PC-3 (cell line): ENCODE results near the gene KNDC1. TPM values are rescaled to one million over a fixed set of nuclear protein-coding genes. Genes with fewer than 3 reads are reported as not detected.

ENCODE experiments used
- ATAC-seq: fragments of 200-7000 bp; cut with Tn5 transposase; 2 replicates; pipeline ENCODE4 v1.9.1; 2020; ENCODE audit warnings: mild to moderate bottlenecking, moderate library complexity
- BruUV-seq: library from RNA; stranded (reverse); fragments of 400-500 nt; replicated peaks from 2 replicates; lab custom pipeline; 2021; lab: Mats Ljungman, UMichigan
- CTCF ChIA-PET: fragments of 300-600 bp; sonication (Branson Sonifier 250); formaldehyde crosslinking; loops from one replicate; lab custom pipeline; 2022; ENCODE audit warnings: antibody characterized with exemption; lab: Charles Lee
- POLR2A ChIA-PET: fragments of 300-600 bp; sonication (Branson Sonifier 250); formaldehyde crosslinking; loops from one replicate; lab custom pipeline; 2022; ENCODE audit warnings: antibody characterized with exemption; ENCODE audit not compliant: unreplicated experiment; lab: Charles Lee
- DNase-seq: peaks from one replicate; pipeline ENCODE4 v3.0.0-alpha.2; 2015
- H2AFZ ChIP-seq: fragments of 300-600 bp; sonication (generic); 2 replicates; pipeline ENCODE4 v1.6.0; 2016; ENCODE audit warnings: antibody characterized with exemption, low read length
- H3F3A ChIP-seq: fragments of 300-600 bp; sonication (generic); one replicate; pipeline ENCODE4 v1.6.0; 2017; ENCODE audit warnings: antibody characterized with exemption, low read length, control low read depth, mild to moderate bottlenecking; ENCODE audit not compliant: unreplicated experiment
- H3K27ac ChIP-seq: fragments of 300-600 bp; sonication (generic); 2 replicates; pipeline ENCODE4 v1.5.1; 2016; ENCODE audit warnings: mild to moderate bottlenecking, low read length
- H3K27me3 ChIP-seq: fragments of 300-600 bp; sonication (generic); 2 replicates; pipeline ENCODE4 v1.6.1; 2016; ENCODE audit warnings: low read length, mixed read lengths
- H3K36me3 ChIP-seq: fragments of 300-600 bp; sonication (generic); 2 replicates; pipeline ENCODE4 v1.6.1; 2016; ENCODE audit warnings: low read depth, mixed run types, low read length, mixed read lengths
- H3K4me1 ChIP-seq: fragments of 300-600 bp; sonication (generic); 2 replicates; pipeline ENCODE4 v1.5.1; 2016; ENCODE audit warnings: low read length; ENCODE audit not compliant: insufficient read depth
- H3K4me2 ChIP-seq: fragments of 300-600 bp; sonication (generic); 2 replicates; pipeline ENCODE4 v1.6.0; 2016; ENCODE audit warnings: low read length
- H3K4me3 ChIP-seq: fragments of 300-600 bp; sonication (generic); 2 replicates; pipeline ENCODE4 v1.5.1; 2016; ENCODE audit warnings: mild to moderate bottlenecking, low read length, mixed read lengths
- H3K79me2 ChIP-seq: fragments of 300-600 bp; sonication (generic); 2 replicates; pipeline ENCODE4 v1.6.1; 2017; ENCODE audit warnings: low read length, mixed read lengths
- H3K9ac ChIP-seq: fragments of 300-600 bp; sonication (generic); 2 replicates; pipeline ENCODE4 v1.6.0; 2016; ENCODE audit warnings: mild to moderate bottlenecking, low read length
- H3K9me2 ChIP-seq: fragments of 300-600 bp; sonication (generic); replicated peaks from 2 replicates; pipeline ENCODE4 v1.6.1; 2016; ENCODE audit warnings: mixed run types, low read length, mixed read lengths
- H3K9me3 ChIP-seq: fragments of 300-600 bp; sonication (generic); 2 replicates; pipeline ENCODE4 v1.6.1; 2016; ENCODE audit warnings: low read length, mixed read lengths
- H4K20me1 ChIP-seq: fragments of 300-600 bp; sonication (generic); 2 replicates; pipeline ENCODE4 v1.6.1; 2016; ENCODE audit warnings: low read length, mixed read lengths
- CTCF ChIP-seq: fragments of 300-600 bp; sonication (generic); conservative IDR thresholded peaks from 2 replicates; pipeline ENCODE4 v1.5.1; 2017; ENCODE audit warnings: antibody characterized with exemption, low read depth, mild to moderate bottlenecking, low read length
- EZH2 ChIP-seq: fragments of 300-600 bp; sonication (generic); IDR thresholded peaks from one replicate; pipeline ENCODE4 v1.6.1; 2017; ENCODE audit warnings: antibody characterized with exemption, mild to moderate bottlenecking, low read length; ENCODE audit not compliant: unreplicated experiment
- EZH2phosphoT487 ChIP-seq: fragments of 300-600 bp; sonication (generic); IDR thresholded peaks from 2 replicates; pipeline ENCODE4 v1.6.1; 2018; ENCODE audit warnings: mild to moderate bottlenecking, antibody characterized with exemption, low read length, borderline replicate concordance
- intact Hi-C: fragments of 100-400 bp; cut with micrococcal nuclease; formaldehyde crosslinking; loops from 2 replicates; pipeline ENCODE4 v1.9.0; 2023
- total RNA-seq: library from RNA; depleted of rRNA; stranded (reverse); fragments of >200 nt; gene quantifications from 2 replicates; pipeline ENCODE4 v1.2.3, GENCODE V29; 2014

The KNDC1 gene
- total RNA-seq, 1 experiment from 2014 or later, result not detected

GRCh38 chr10:133224076-133224475 lies 64.1 kb downstream of the KNDC1 start:
- no peak overlapping the region for H3K4me3 ChIP-seq
- no peaks in the 10 kb centered on the region for H3K9me3 ChIP-seq
- H3K9me2 ChIP-seq, result no peaks in the 10 kb centered on the region
- CTCF ChIA-PET, result no interaction called here
- DNase-seq, result no peak
- intact Hi-C loops, result no loop called here
- H4K20me1 ChIP-seq, result no peaks in the 10 kb centered on the region
- H3K9ac ChIP-seq, result no peak overlapping the region
- no peaks in the 10 kb centered on the region for H3F3A ChIP-seq
- peaks cover 14% of the 10 kb centered on the region; the same call in 1 of the 2 replicates for H3K27me3 ChIP-seq
- H3K4me1 ChIP-seq, result no peaks in the 10 kb centered on the region
- H3K4me2 ChIP-seq, result no peak overlapping the region
- no peak overlapping the region for H2AFZ ChIP-seq
- no peak overlapping the region for H3K27ac ChIP-seq
- no TSS peak for BruUV-seq
- no peak for ATAC-seq
- no peaks in the 10 kb centered on the region for H3K36me3 ChIP-seq
- no peak for TF ChIP-seq EZH2phosphoT487
- TF ChIP-seq CTCF, result no peak
- TF ChIP-seq EZH2, result no peak
- no peaks in the 10 kb centered on the region for H3K79me2 ChIP-seq
- POLR2A ChIA-PET, result no interaction called here

GRCh38 chr10:133224756-133225372 lies 64.8 kb downstream of the KNDC1 start:
- Histone ChIP-seq H3K4me1 (no peaks in the 10 kb centered on the region), H3K36me3 (no peaks in the 10 kb centered on the region), H3K9me2 (no peaks in the 10 kb centered on the region), H3K4me2 (no peak overlapping the region), H3K79me2 (no peaks in the 10 kb centered on the region), H3K4me3 (no peak overlapping the region), H3K9me3 (no peaks in the 10 kb centered on the region), H3K27me3 (0 out of 2 replicates have a peak, but pooled peaks cover 14% of the 10 kb centered on the region), H3F3A (no peaks in the 10 kb centered on the region), H4K20me1 (no peaks in the 10 kb centered on the region), H3K9ac (no peak overlapping the region), H3K27ac (no peak overlapping the region), H2AFZ (no peak overlapping the region)
- CTCF ChIA-PET, result no interaction called here
- POLR2A ChIA-PET, result no interaction called here
- no peak for DNase-seq
- TF ChIP-seq EZH2 (no peak), EZH2phosphoT487 (no peak), CTCF (no peak)
- intact Hi-C loops, result loop anchor here (5.0 kb wide), 1 partner anchor 83 kb away; no protein-coding TSS in a partner anchor
- BruUV-seq, result no TSS peak
- ATAC-seq, result no peak

GRCh38 chr10:133225707-133226191 lies 65.7 kb downstream of the KNDC1 start:
- H3K27me3 ChIP-seq, result 0 out of 2 replicates have a peak, but pooled peaks cover 14% of the 10 kb centered on the region
- H4K20me1 ChIP-seq, result no peaks in the 10 kb centered on the region
- H3K4me1 ChIP-seq, result no peaks in the 10 kb centered on the region
- no peak overlapping the region for H3K9ac ChIP-seq
- H3K4me3 ChIP-seq, result no peak overlapping the region
- H2AFZ ChIP-seq, result no peak overlapping the region
- POLR2A ChIA-PET, result no interaction called here
- no peaks in the 10 kb centered on the region for H3K36me3 ChIP-seq
- intact Hi-C loops, result loop anchor here (5.0 kb wide), 1 partner anchor 83 kb away; no protein-coding TSS in a partner anchor
- no peaks in the 10 kb centered on the region for H3K9me3 ChIP-seq
- DNase-seq (no peak), ATAC-seq (no peak)
- no peak overlapping the region for H3K27ac ChIP-seq
- no peaks in the 10 kb centered on the region for H3K79me2 ChIP-seq
- no peaks in the 10 kb centered on the region for H3K9me2 ChIP-seq
- TF ChIP-seq CTCF (no peak), EZH2 (no peak), EZH2phosphoT487 (no peak)
- no peaks in the 10 kb centered on the region for H3F3A ChIP-seq
- no peak overlapping the region for H3K4me2 ChIP-seq
- BruUV-seq, result no TSS peak
- CTCF ChIA-PET, result no interaction called here
